Measurements from ENCODE around the gene LPP. TPM values are rescaled to one million over a fixed set of nuclear protein-coding genes. Genes with fewer than 3 reads are reported as not detected.

Gene LPP
- total RNA-seq, 1 donor from 2014 or later, result 23.0 TPM

GRCh38 chr3:188244395-188244861 lies 90.5 kb downstream of the LPP start:
- DNase-seq (ENCODE audit: low read depth in 2 of 2), result no peak

- DNase-seq (ENCODE audit: low read depth in 2 of 2), result no peak
These were observed 92.9 kb downstream of the LPP start for GRCh38 chr3:188246905-188247304.

DNA sequence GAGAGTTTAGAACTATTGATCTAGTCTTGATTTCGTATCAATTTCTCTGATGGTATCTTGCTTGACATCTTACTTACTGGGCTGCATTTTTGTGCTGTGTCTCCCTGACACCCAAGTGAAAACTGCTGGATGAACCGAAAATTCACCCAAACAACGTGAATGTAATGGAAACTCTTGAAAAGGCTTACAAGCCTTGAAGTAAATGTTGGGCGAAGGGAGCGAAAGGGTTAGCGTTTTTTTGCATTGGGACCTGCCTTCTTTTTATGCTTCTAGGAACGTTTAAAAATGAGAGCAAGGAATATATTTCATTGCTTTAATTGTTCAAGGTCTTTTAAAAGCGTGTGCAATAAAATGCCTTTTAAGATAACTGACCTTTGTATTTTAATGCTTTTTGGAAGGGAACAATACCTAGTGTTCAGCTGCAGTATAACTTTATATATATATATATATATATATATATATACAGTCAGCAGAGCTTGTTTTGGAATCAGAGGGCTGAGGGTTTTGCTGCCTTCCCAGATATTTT lies 94.1 kb downstream of the LPP start:
- no peak for DNase-seq (ENCODE audit: low read depth in 2 of 2)

- no peak for DNase-seq (ENCODE audit: low read depth in 2 of 2)
These were observed 99.3 kb downstream of the LPP start for GRCh38 chr3:188253123-188253793.

DNA sequence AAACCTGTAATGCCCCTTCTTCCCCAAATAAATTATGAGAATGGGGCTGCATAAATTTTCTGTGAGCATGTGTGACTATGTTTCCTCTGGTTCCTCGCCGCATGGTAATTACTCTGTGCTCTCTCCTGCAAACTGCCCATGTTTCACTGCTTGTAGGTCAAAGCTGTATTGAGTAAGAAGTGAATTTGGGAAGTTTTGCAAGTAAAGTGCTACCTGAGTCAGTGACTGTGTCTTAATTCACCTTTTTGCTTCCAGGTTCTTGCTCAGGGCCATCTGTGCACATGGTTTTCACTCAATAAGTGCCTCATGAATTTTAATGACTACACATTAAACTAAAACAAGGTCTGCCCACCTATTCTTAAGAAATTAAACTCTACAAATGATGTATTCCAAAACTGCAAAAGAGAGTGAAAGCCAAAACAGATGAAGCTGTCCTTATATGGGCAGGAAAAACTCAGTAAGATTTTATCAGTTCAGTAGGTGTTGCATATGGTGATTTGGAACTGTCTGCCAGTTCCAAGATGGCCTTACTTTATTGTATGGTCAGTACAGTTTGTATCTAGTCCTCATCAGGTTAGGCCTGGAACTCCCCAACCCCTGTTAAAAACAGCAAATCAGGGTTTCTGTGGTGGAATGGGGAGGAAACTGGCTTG lies 100.0 kb downstream of the LPP start:
- DNase-seq (ENCODE audit: low read depth in 2 of 2), result no peak

- no peak for DNase-seq (ENCODE audit: low read depth in 2 of 2)
These were observed 100.6 kb downstream of the LPP start for GRCh38 chr3:188254520-188255070.

- DNase-seq (ENCODE audit: low read depth in 2 of 2), result no peak
These were observed 101.2 kb downstream of the LPP start for GRCh38 chr3:188255190-188255589.

DNA sequence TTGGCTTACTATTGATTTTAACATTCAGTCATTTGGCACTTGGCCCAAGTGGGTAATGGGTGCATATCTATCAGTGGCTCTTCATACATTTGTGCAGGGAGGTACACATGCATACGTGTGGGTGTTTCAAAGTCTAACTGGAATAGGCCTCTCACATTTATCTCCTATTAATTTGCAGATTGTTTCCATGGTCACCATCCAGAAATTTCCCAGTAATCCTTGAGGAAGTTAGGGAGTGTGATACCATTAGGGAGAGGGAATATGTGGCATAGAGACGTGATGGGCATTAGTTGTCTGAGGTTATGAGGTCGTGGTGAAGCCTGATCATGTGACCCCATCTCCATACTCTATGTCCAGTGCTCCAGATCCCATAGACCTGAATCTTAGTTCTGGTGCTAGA lies 102.8 kb downstream of the LPP start:
- no peak for DNase-seq (ENCODE audit: low read depth in 2 of 2)

DNA sequence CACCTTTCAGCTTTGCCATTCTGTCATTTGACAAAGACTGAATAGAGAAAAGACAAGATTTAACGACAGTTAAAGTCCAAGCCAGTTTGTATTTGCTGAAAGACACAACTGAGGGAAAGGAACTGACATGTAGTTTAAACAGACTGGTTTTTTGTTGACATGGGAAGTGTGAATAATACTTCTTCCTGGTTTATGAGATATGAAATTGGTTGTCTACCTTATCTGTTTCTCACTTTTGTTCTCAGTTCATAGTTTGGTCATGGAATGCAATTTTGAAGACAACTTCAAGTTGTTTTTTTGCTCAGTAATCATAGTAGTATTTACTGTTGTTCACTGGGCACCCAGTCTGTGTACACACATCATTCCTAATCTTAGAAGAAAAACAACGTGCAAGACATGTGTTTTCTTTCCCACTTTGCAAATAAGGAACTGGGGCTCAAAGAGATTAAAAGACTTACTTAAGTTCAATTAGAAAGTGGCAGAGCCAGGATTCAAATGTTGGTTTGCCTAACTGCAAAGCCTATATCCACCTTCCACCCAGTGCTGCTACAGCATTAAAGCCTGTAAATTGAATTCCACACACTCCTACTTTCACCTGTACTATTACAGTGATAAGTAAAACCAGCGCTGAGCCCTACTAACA lies 103.5 kb downstream of the LPP start:
- peak; percentile 30 to 58 for DNase-seq (ENCODE audit: low read depth in 2 of 2)

GRCh38 chr3:188259191-188259590 lies 105.2 kb downstream of the LPP start:
- DNase-seq (ENCODE audit: low read depth in 2 of 2), result no peak

DNA sequence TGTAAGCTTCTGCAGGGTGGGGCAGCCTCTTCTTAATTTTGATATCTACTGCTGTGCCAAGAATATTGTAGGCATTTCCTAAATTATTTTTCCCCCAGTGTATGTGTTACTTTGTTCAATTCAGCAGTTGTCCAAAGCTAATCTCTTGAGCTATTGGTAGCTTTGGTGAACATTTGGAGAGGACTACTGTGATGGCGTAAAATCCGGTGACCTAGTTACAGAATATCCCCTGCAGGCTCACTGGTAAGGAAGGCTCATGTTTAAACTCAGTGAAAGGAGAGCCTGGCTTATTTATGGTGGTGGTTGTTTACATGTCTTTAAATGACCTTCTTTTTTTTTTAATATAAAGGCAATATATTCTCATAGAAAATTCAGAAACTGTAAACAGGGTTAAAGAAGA lies 105.6 kb downstream of the LPP start:
- no peak for DNase-seq (ENCODE audit: low read depth in 2 of 2)

GRCh38 chr3:188261011-188261410 lies 107.1 kb downstream of the LPP start:
- no peak for DNase-seq (ENCODE audit: low read depth in 2 of 2)

GRCh38 chr3:188262488-188262887 lies 108.5 kb downstream of the LPP start:
- DNase-seq (ENCODE audit: low read depth in 2 of 2), result no peak

DNA sequence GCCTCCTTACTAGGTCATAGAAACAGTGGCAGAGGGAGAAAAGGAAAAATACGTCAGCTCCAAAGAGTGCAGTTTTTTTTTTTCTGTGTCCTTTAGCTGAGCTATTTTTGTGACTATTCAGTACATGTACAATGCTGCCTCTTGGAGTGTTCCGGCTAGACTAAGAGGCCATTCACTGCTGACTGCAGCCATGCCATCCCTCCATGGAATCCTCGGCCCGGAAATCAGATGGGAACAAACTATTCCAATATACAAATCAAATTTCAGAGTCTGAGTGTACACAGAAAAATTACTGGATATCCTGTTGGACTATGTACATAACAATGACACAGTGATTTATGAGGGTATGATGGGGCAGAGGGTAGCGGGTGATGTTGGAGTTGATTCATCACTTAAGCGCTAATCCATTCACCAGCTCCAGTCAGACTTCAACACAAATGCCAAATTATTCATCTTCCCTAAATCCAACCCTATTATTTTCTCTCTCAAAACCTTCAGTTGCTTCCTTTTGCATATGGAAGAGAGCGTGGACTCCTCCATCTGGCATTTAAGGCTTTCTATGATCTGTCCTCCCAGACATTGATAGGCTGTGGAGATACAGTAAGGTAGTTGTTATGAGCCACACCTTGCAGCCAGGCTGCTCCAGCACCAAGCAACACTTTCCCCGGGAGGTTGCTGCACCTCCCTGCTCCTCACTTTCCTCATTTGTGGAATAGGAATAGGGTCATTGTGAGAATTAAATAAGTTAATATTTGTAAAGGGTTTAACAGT lies 109.1 kb downstream of the LPP start:
- DNase-seq (ENCODE audit: low read depth in 2 of 2), result peak; percentile 94 to 96

- DNase-seq (ENCODE audit: low read depth in 2 of 2), result peak in 1 of 2 donors; percentile 72
These were observed 110.6 kb downstream of the LPP start for GRCh38 chr3:188264226-188265207.

DNA sequence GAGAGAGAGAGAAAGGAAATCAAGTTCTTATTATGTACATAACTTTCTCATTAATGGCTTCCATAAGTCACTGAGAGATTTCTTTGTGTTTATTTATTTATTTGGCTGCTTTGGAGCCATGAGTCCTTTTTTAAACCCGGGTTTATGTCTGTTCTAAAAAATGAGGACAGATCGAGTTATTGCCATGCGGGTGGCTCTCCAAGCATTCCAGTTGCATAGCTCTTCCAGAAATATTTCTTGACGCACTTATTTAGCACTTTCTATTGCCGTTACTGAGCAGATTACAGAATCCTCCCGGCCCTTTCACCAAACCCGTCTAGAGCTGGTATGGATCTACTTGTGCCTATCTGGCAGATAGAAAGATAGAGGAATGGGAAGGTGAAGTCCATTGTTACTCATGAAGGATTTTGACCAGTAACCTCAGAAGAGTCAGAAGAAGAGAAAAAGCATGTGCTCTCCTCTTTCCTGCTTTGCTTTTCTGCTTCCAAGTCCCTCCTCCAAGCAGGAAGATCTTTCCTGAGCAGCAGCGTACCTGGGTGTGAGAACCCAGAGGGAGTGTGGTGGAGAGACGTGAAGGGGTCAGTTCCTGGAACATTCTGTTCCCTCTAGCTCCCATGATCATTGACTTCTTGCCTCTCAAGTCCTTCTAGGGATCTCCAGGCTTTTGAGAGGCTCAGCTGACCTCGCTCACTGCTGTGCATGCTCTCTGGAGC lies 112.8 kb downstream of the LPP start:
- peak in 1 of 2 donors; percentile 50 for DNase-seq (ENCODE audit: low read depth in 2 of 2)

GRCh38 chr3:188267790-188268335 lies 113.9 kb downstream of the LPP start:
- no peak for DNase-seq (ENCODE audit: low read depth in 2 of 2)

- no peak for DNase-seq (ENCODE audit: low read depth in 2 of 2)
These were observed 114.4 kb downstream of the LPP start for GRCh38 chr3:188268336-188268735.

DNA sequence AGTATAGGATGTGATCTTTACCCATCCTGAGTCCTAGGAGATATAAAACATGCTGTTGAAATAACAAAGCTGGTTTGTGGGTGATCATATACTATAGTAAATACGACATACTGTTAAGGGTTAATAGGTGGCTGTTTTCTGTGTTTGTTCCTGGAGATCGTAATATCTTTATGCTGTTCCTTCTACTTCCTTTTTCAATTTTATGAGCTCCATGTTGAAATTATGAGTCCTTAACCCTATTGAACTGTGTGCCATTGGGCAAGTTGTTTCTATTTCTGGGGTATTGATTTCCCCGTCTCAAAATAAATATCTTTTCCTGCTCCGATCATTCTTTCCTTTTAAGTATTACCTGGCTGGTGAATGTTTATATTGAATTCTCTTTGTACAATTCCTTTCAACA lies 115.1 kb downstream of the LPP start:
- DNase-seq (ENCODE audit: low read depth in 2 of 2), result no peak

Measured in lung microvascular endothelial cell (primary cell).